HG03442 (cell line): ENCODE measurements around the gene IL24.

Experiments used
- ATAC-seq: cut with Tn5 transposase; IDR thresholded peaks from one replicate; pipeline ENCODE4 v1.9.1; 2021; ENCODE audit warnings: mild to moderate bottlenecking, moderate library complexity; ENCODE audit not compliant: unreplicated experiment

Gene IL24

GRCh38 chr1:206878456-206878855 is 18.8 kb upstream of the IL24 start:
- ATAC-seq = no peak

GRCh38 chr1:206880314-206880713 is 16.9 kb upstream of the IL24 start:
- ATAC-seq = no peak

DNA sequence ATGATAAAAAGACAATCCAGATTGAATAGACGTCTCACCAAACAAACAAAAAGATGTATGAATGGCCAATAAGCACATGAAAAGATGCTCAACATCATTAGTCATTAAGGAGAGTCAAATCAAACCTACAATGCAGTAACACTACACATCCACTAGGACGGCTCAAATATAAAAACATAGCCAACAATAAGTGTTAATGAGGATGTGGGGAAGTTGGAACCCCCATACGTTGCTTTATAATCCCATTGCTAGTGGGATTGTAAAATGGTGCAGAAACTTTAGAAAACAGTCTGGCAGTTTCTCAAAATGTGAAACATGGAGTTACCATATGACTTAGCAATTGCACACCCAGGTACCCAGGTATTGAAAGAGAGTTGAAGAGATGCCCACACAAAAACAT is 14.7 kb upstream of the IL24 start:
- ATAC-seq = no peak

DNA sequence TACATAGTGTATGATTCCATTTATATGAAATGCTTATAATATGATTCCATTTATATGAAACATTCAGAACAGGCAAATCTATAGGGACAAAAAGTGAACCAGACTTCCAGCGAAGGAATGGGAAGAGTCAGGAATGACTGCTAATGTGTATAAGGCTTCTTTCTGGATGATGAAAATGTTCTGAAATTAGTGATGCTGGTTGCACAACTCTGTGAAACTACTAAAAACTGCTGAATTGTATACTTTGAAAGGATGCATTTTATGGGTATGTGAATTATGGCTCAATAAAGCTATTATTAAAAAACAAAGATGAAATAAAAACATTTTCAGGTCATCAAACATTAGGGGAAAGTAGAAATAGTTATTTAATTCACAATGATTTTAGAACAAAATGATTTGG is 14.1 kb upstream of the IL24 start:
- ATAC-seq = no peak

- no peak for ATAC-seq
Measured at GRCh38 chr1:206883876-206884275, 13.4 kb upstream of the IL24 start.

DNA sequence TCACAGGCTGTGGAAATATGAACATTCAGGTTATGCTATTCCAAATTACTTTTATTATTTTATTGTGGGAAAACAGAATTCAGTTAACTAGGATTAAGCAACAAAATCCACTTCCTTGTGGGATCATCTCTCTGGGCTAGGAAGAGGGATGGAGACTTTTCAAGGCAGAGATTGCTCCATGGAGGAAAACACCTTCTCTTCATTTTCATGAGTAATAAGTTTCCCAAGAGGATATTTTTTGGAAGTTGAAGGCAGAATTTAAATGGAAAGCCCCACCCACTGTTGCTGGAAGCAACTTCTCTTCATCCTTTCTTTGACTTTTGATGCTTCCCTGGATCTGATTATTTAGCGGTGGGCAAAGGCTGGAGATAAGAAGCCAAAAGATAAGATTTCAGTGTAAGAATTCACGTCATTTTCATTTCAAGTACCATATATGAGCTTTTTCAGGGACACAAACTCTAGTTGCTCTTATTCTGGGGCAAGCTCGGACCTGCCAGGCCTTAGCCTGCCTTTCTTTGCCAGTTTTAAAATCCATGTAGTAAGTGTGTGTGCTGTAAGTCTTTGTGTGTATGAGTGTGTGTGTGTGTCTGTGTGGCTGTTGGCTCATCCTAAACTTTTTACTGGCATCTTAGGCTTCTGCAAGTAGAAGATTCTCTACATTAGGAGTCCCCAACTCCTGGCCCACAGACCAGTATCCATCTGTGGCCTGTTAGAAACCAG is 11.7 kb upstream of the IL24 start:
- ATAC-seq = no peak

DNA sequence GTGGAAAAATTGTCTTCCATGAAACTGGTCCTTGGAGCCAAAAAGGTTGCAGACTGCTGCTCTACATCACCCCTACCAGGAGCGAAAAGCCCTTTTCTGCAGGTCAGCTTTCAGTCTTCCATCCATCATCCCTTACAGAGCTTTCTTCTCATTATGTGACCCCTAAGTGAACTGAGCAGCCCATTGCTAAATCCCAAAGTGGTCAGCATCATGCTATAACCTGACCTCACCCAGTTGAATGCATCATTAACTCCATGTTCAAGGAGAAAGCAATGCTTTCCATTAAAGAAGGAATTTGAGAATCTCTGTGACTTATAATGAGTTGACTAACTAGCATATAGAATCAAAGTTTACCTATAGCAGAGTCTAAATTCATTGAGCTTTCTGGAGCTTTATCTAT is 10.4 kb upstream of the IL24 start:
- ATAC-seq = no peak

GRCh38 chr1:206887701-206888100 is 9.5 kb upstream of the IL24 start:
- ATAC-seq = no peak

GRCh38 chr1:206890125-206891060 is 6.8 kb upstream of the IL24 start:
- no peak for ATAC-seq

GRCh38 chr1:206891412-206891811 is 5.8 kb upstream of the IL24 start:
- no peak for ATAC-seq

DNA sequence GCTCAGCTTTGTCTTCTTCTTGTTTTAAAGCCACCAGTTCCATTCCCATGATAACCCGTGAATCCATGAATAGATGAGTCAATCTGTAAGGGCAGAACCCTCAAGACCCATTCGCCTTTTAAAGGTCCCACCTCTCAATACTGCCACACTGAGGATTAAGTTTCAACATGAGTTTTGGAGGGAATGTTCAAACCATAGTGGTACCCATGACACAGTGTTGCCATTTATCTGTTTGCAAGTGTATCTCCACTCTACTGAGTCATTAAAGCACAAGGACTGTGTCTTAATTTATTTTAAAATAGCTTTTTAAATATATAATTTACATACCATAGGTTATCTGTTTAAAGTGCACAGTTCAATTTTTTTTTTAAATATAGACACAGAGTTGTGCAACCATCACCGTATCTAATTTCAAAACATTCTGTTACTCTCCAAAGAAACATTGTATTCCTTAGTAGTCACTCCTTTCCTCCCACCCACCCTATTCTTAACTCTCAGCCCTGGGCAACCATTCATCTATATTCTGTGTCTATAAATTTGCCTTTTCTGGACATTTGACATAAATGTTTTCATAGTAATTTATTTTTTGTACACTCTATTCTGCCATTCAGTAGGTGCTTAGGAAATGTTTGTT is 4.8 kb upstream of the IL24 start:
- ATAC-seq = no peak

DNA sequence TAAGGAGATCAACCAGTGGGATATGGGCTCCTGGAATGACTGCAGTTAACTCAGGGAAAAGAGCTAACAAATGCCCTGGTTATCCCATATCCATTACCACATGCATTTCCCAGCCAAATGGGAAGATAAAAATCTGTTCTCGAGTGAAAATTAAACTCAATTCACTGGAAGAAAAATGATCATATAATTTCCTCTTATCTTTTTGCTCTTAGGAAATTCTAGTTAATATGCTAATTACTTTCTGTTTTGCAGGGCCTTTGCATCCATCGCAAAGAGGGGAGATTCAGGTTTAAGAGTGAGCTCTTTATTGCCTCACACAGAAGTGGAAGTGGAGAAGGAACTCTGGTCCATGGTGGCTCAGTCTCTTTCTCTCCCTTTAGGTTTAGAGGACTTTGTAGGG is 3.9 kb upstream of the IL24 start:
- ATAC-seq = no peak

GRCh38 chr1:206895325-206895724 is 1.9 kb upstream of the IL24 start:
- no peak for ATAC-seq

- ATAC-seq = no peak
Measured at GRCh38 chr1:206895837-206896242, 1.4 kb upstream of the IL24 start.

- ATAC-seq = no peak
Measured at GRCh38 chr1:206896261-206896660, 982 bp upstream of the IL24 start.

- no peak for ATAC-seq
Measured at GRCh38 chr1:206898089-206898914, 1.1 kb downstream of the IL24 start.

DNA sequence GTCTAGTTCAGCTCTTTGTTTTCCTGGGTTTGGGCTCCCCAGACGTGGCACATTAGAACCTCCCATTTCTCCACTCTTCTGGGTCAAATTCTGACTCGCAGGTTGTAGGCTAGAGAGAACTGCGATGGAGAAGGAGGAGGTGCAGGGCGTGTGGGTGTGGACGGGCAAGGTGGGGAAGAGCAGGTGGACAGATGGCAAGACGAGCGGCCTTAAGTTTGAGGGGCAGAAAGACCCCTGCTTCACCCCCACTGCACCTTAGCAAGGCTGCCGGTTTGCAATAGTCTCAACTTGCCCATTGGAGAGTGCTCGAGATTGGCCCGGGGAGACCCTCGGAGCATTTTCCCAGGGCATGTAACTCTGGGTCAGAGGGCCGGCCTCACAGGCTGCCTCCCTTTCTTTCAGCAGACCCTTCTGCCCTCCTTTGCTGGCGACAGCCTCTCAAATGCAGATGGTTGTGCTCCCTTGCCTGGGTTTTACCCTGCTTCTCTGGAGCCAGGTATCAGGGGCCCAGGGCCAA is 1.7 kb downstream of the IL24 start:
- ATAC-seq = no peak

DNA sequence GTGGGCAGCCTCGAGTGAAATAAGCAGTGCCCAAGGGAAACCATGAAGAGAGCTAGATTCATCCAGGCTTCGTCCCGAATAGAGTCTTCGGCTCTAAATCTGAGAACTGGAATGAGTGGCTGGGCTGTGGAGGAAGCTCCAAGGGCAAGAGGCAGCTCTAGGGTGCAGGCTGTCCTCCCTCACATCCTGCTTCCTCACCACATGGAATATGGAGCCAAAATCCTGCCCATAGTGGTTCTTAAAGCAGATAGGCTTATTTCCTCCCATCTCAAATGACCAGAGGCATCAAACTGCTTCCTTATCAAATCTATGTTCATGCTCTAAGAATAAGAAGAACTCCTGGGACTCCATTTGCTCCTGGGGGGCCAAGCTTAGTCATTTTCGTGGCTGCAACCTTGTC is 2.5 kb downstream of the IL24 start:
- ATAC-seq = no peak

DNA sequence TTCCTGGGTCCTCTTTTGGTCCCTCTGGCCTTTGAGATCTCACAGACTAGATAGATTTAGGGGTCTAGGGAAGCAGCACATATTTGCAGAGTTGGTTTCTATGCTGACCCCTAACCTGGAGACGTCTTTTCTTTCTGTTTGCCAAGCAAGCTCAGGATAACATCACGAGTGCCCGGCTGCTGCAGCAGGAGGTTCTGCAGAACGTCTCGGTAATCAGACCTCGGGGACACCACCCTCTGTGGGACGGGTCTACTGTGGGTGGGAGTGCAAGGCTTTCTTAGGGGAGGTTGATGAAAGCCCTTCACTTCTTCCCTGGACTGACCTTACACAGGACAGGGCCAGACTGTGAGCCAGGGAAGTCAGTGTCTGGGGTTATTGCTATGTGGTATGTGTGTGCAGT is 2.9 kb downstream of the IL24 start:
- no peak for ATAC-seq

GRCh38 chr1:206901944-206902343 is 4.7 kb downstream of the IL24 start:
- ATAC-seq = no peak

DNA sequence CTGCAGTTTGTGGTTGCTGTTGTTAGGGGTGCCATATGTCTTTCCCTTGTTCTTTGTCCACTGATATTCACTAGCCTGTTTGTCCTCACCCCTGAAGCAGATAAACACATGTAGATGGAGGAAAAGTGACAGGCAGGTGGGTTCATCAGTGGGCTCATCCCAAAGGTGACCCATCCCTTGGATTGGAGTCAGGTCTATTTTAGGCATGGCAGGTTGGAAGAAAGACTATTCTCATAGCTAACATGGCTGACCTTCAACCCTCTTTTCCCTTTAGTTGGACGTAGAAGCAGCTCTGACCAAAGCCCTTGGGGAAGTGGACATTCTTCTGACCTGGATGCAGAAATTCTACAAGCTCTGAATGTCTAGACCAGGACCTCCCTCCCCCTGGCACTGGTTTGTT is 5.5 kb downstream of the IL24 start:
- ATAC-seq = no peak
